HepG2 (cell line): ENCODE measurements around the gene TARBP2. TPM values are rescaled to one million over a fixed set of nuclear protein-coding genes. Genes with fewer than 3 reads are reported as not detected.

Experiments used
- ATAD3A ChIP-seq: sonication (generic); formaldehyde crosslinking; IDR thresholded peaks from 2 replicates; pipeline ENCODE4 v1.4.0; 2020; ENCODE audit warnings: missing genetic modification reagents
- BCL6 ChIP-seq: IDR thresholded peaks from 2 replicates; pipeline ENCODE4 v1.6.1; 2016; ENCODE audit warnings: missing genetic modification reagents, missing compliant biosample characterization
- JUNB ChIP-seq: sonication (generic); formaldehyde crosslinking; IDR thresholded peaks from 2 replicates; pipeline ENCODE4 v1.8.0; 2022; ENCODE audit warnings: missing genetic modification reagents, mild to moderate bottlenecking, borderline replicate concordance
- KLF13 ChIP-seq: sonication (generic); formaldehyde crosslinking; IDR thresholded peaks from 2 replicates; pipeline ENCODE4 v1.4.0; 2020; ENCODE audit warnings: mild to moderate bottlenecking, missing genetic modification reagents
- MAFF ChIP-seq: IDR thresholded peaks from 2 replicates; pipeline ENCODE4 v1.6.1; 2011; ENCODE audit warnings: low read depth, low read length, improper control_type of control experiment
- MATR3 ChIP-seq: sonication (generic); formaldehyde crosslinking; IDR thresholded peaks from 2 replicates; pipeline ENCODE4 v1.4.0; 2020; ENCODE audit warnings: missing genetic modification reagents
- MEIS2 ChIP-seq: sonication (generic); formaldehyde crosslinking; IDR thresholded peaks from 2 replicates; pipeline ENCODE4 v1.9.0; 2021; ENCODE audit warnings: mild to moderate bottlenecking, missing genetic modification reagents
- NCOR1 ChIP-seq: fragments of 200-600 bp; sonication (generic); IDR thresholded peaks from 2 replicates; pipeline ENCODE4 v1.7.0; 2017; ENCODE audit warnings: antibody characterized with exemption, low read length, borderline replicate concordance
- NFYB ChIP-seq: sonication (generic); formaldehyde crosslinking; IDR thresholded peaks from 2 replicates; pipeline ENCODE4 v1.4.0; 2020; ENCODE audit warnings: missing genetic modification reagents
- RAD51 ChIP-seq: fragments of 450-650 bp; IDR thresholded peaks from 2 replicates; pipeline ENCODE4 v1.6.1; 2016; ENCODE audit warnings: borderline replicate concordance
- RBFOX2 ChIP-seq: fragments of 200-400 bp; formaldehyde crosslinking; IDR thresholded peaks from 2 replicates; pipeline ENCODE4 v1.6.1; 2017; ENCODE audit warnings: low read depth, mild to moderate bottlenecking, low read length
- RBM22 ChIP-seq: fragments of 200-400 bp; formaldehyde crosslinking; optimal IDR thresholded peaks from 2 replicates; pipeline ENCODE3; 2017; ENCODE audit warnings: mild to moderate bottlenecking, low read length, moderate library complexity
- RCOR2 ChIP-seq: IDR thresholded peaks from 2 replicates; pipeline ENCODE4 v1.6.1; 2016; ENCODE audit warnings: missing biosample characterization, missing genetic modification reagents
- SALL2 ChIP-seq: sonication (generic); formaldehyde crosslinking; IDR thresholded peaks from 2 replicates; pipeline ENCODE4 v1.8.1; 2023; ENCODE audit warnings: mild to moderate bottlenecking, missing genetic modification reagents, inconsistent platforms
- ZFP41 ChIP-seq: sonication (generic); formaldehyde crosslinking; IDR thresholded peaks from 2 replicates; pipeline ENCODE4 v1.4.0; 2020; ENCODE audit warnings: mild to moderate bottlenecking, missing genetic modification reagents, borderline replicate concordance
- ZNF101 ChIP-seq: sonication (generic); formaldehyde crosslinking; IDR thresholded peaks from 2 replicates; pipeline ENCODE4 v1.4.0; 2020; ENCODE audit warnings: mild to moderate bottlenecking, low read depth, missing genetic modification reagents, borderline replicate concordance
- ZNF256 ChIP-seq: sonication (generic); formaldehyde crosslinking; conservative IDR thresholded peaks from 2 replicates; pipeline ENCODE4 v1.4.0; 2020; ENCODE audit warnings: missing genetic modification reagents
- ZNF331 ChIP-seq: sonication (generic); formaldehyde crosslinking; IDR thresholded peaks from 2 replicates; pipeline ENCODE4 v1.4.0; 2020; ENCODE audit warnings: missing genetic modification reagents
- ZNF496 ChIP-seq: sonication (generic); formaldehyde crosslinking; IDR thresholded peaks from 2 replicates; pipeline ENCODE4 v1.8.1; 2023; ENCODE audit warnings: mild to moderate bottlenecking, moderate library complexity, missing genetic modification reagents; ENCODE audit not compliant: insufficient replicate concordance
- ZNF564 ChIP-seq: sonication (generic); formaldehyde crosslinking; IDR thresholded peaks from 2 replicates; pipeline ENCODE4 v1.8.1; 2023; ENCODE audit warnings: mild to moderate bottlenecking, missing genetic modification reagents
- ZNF747 ChIP-seq: sonication (generic); formaldehyde crosslinking; IDR thresholded peaks from 2 replicates; pipeline ENCODE4 v1.8.1; 2023; ENCODE audit warnings: missing genetic modification reagents, mild to moderate bottlenecking, borderline replicate concordance
- ZNF781 ChIP-seq: sonication (generic); formaldehyde crosslinking; IDR thresholded peaks from 2 replicates; pipeline ENCODE4 v1.5.1; 2020; ENCODE audit warnings: borderline replicate concordance, mild to moderate bottlenecking, missing genetic modification reagents; ENCODE audit errors: not compliant biosample characterization
- ZNF83 ChIP-seq: sonication (generic); formaldehyde crosslinking; IDR thresholded peaks from 2 replicates; pipeline ENCODE4 v1.4.0; 2020; ENCODE audit warnings: missing genetic modification reagents, mild to moderate bottlenecking, borderline replicate concordance
- ZNF841 ChIP-seq: sonication (generic); formaldehyde crosslinking; IDR thresholded peaks from 2 replicates; pipeline ENCODE4 v1.8.1; 2023; ENCODE audit warnings: missing genetic modification reagents, borderline replicate concordance
- ZNF891 ChIP-seq: sonication (generic); formaldehyde crosslinking; IDR thresholded peaks from 2 replicates; pipeline ENCODE4 v1.5.0; 2020; ENCODE audit warnings: mild to moderate bottlenecking, missing genetic modification reagents
- ZSCAN25 ChIP-seq: sonication (generic); formaldehyde crosslinking; IDR thresholded peaks from 2 replicates; pipeline ENCODE4 v1.8.0; 2022; ENCODE audit warnings: mild to moderate bottlenecking, missing genetic modification reagents
- polyA plus RNA-seq, 8 experiments: library from polyadenylated mRNA; depleted of rRNA in 3 of 8; stranded (reverse) in 7 of 8; unstranded in 1 of 8; fragments of >200 nt; fragmentation: Illumina TruSeq in 4 of 8; extraction: Trizol in 4 of 8; gene quantifications; 2 replicates each; pipeline versions ENCODE4 v1.2.1 to v1.2.3, GENCODE V29; 2011 to 2016; ENCODE audit warnings: low read depth in 4 of 8, missing spikeins in 1 of 8, mixed read lengths in 1 of 8; ENCODE audit not compliant: insufficient read depth in 1 of 8
- total RNA-seq, 5 experiments: library from RNA; depleted of rRNA; stranded (reverse); fragments of >200 nt; fragmentation: Illumina TruSeq; extraction: Trizol; gene quantifications; 2 replicates each; pipeline ENCODE4 v1.2.3, GENCODE V29; 2016; ENCODE audit warnings: low read depth in 1 of 5
- TF ChIP-seq, protein P1 (sequence below): IDR thresholded peaks from 2 replicates; pipeline ENCODE4 v1.6.1; 2016; ENCODE audit warnings: mild to moderate bottlenecking, missing biosample characterization, missing genetic modification reagents
- TF ChIP-seq, protein P2 (sequence below): fragments of 450-650 bp; IDR thresholded peaks from 2 replicates; pipeline ENCODE4 v1.6.1; 2016
- TF ChIP-seq, protein P3 (sequence below): sonication (generic); formaldehyde crosslinking; IDR thresholded peaks from 2 replicates; pipeline ENCODE4 v1.4.0; 2020; ENCODE audit warnings: missing genetic modification reagents

TARBP2 gene
- total and polyA plus RNA-seq, 2 of the 13 experiments (the other 11 are each of a cell fraction or from before 2014, with no cell fraction given): 47.0 to 55.5 TPM

DNA sequence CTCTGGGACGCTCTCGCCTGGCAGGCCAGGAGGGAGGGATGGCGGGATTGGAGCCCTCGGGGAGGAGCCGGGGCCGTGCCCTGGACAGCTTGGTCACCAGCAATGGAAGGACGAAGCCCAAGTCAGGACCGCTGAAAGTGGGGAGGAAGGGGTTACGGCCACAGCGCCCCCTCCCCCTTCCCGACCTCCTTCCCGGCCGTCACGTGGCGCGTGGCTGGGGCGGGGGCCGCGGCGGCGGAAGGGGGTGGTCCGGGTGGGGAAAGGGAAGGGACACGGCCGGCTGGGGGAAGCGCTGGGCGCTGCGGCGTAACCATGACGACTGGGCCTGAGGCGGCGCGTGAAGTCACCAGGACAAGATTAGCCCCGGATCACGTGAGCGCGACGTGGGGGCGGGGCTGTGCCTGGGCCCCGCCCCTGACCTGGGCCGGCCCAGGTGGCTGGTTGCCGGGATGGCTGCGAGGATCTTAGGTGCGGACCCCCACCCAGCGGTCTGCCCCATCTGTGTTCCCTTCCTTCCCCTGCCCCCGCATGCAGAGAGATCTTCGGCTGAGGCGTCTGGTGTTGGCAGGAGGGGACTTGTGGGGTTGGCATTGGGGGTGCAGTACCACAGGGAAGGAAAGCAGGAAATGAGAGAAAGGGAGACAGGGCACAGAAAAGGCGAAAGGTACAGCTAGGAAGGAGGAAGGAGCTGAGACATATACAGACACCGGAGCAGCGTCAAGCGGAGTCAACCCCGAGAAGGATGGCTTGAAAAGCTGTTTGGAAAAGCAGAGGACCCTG is 8.1 kb upstream of the TARBP2 start (continued):
- TF ChIP-seq ZNF83 (CRISPR knock-in tag): no peak; the same call in 1 of the 2 replicates
- 0 out of 2 replicates have a peak, but pooled peaks have one; percentile 45 for TF ChIP-seq BCL6 (CRISPR knock-in tag)
- TF ChIP-seq RBFOX2: peak; percentile 57
- TF ChIP-seq SALL2: 0 out of 2 replicates have a peak, but pooled peaks have one; percentile 54
- TF ChIP-seq, protein P1, sequence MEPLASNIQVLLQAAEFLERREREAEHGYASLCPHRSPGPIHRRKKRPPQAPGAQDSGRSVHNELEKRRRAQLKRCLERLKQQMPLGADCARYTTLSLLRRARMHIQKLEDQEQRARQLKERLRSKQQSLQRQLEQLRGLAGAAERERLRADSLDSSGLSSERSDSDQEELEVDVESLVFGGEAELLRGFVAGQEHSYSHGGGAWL: no peak
- no peak for TF ChIP-seq JUNB (CRISPR knock-in tag)
- no peak for TF ChIP-seq NFYB (CRISPR knock-in tag)
- no peak for TF ChIP-seq KLF13 (CRISPR knock-in tag)
- TF ChIP-seq, protein P2, sequence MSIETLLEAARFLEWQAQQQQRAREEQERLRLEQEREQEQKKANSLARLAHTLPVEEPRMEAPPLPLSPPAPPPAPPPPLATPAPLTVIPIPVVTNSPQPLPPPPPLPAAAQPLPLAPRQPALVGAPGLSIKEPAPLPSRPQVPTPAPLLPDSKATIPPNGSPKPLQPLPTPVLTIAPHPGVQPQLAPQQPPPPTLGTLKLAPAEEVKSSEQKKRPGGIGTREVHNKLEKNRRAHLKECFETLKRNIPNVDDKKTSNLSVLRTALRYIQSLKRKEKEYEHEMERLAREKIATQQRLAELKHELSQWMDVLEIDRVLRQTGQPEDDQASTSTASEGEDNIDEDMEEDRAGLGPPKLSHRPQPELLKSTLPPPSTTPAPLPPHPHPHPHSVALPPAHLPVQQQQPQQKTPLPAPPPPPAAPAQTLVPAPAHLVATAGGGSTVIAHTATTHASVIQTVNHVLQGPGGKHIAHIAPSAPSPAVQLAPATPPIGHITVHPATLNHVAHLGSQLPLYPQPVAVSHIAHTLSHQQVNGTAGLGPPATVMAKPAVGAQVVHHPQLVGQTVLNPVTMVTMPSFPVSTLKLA: 0 out of 2 replicates have a peak, but pooled peaks have one; percentile 8
- TF ChIP-seq RBM22: no peak
- no peak for TF ChIP-seq ATAD3A (CRISPR knock-in tag)
- TF ChIP-seq ZNF256: no peak
- no peak for TF ChIP-seq ZNF841
- TF ChIP-seq ZNF101 (CRISPR knock-in tag): no peak
- no peak for TF ChIP-seq ZNF747
- peak; percentile 73; the same call in 1 of the 2 replicates for TF ChIP-seq RAD51
- no peak for TF ChIP-seq MATR3
- TF ChIP-seq ZNF564 (CRISPR knock-in tag): no peak
- peak; percentile 44; the same call in 1 of the 2 replicates for TF ChIP-seq MEIS2 (CRISPR knock-in tag)
- TF ChIP-seq ZSCAN25 (CRISPR knock-in tag): no peak
- TF ChIP-seq NCOR1: no peak
- no peak for TF ChIP-seq ZFP41 (CRISPR knock-in tag)
- no peak for TF ChIP-seq ZNF496
- no peak for TF ChIP-seq RCOR2 (CRISPR knock-in tag)
- no peak for TF ChIP-seq MAFF
- peak; percentile 61; the same call in 1 of the 2 replicates for TF ChIP-seq ZNF331 (CRISPR knock-in tag)
- TF ChIP-seq ZNF781 (CRISPR knock-in tag): no peak
- TF ChIP-seq, protein P3, sequence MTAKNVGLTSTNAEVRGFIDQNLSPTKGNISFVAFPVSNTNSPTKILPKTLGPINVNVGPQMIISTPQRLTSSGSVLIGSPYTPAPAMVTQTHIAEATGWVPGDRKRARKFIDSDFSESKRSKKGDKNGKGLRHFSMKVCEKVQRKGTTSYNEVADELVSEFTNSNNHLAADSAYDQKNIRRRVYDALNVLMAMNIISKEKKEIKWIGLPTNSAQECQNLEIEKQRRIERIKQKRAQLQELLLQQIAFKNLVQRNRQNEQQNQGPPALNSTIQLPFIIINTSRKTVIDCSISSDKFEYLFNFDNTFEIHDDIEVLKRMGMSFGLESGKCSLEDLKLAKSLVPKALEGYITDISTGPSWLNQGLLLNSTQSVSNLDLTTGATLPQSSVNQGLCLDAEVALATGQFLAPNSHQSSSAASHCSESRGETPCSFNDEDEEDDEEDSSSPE: no peak; the same call in none of the 2 replicates
- TF ChIP-seq ZNF891: 0 out of 2 replicates have a peak, but pooled peaks have one; percentile 37
